Measurements from ENCODE around the gene NFU1. TPM values are rescaled to one million over a fixed set of nuclear protein-coding genes. Genes with fewer than 3 reads are reported as not detected.

NFU1 gene
- total and polyA plus RNA-seq, 2 of the 4 experiments (the other 2 are of a cell fraction), result 24.0 to 32.4 TPM

- no peak overlapping the region for H3K9ac ChIP-seq (ENCODE audit: low read depth, low read length)
- H2BK120ac ChIP-seq (ENCODE audit: low read depth, low read length), result no peak overlapping the region
- no peak for TF ChIP-seq MAFK (IDR thresholded peaks at IDR 0.05; ENCODE audit: low read depth, low read length)
- CTCF ChIA-PET, result interaction anchor here (1.3 kb wide), 1 partner anchor 11 kb away, joined by 3 read pairs; no protein-coding TSS in a partner anchor
- H3K4me3 ChIP-seq (ENCODE audit: insufficient read depth, low read depth, low read length), result no peak overlapping the region
- no peak overlapping the region for H3K56ac ChIP-seq (ENCODE audit: extremely low read depth, insufficient read depth, low read length)
- H3K27me3 ChIP-seq (ENCODE audit: control insufficient read depth, insufficient read depth, low read length), result no peaks in the 10 kb centered on the region
- H2AK9ac ChIP-seq (replicated peaks; ENCODE audit: low read depth, low read length, poor library complexity), result no peak overlapping the region
- no peak overlapping the region for H2AFZ ChIP-seq (replicated peaks; ENCODE audit: low read length, poor library complexity)
- in situ Hi-C loops (cut with MboI; ENCODE audit: low sequenced_read_pairs), result no loop called here
- POLR2A ChIA-PET (ENCODE audit: unreplicated experiment), result no interaction called here
- H4K91ac ChIP-seq (ENCODE audit: insufficient read depth, low read depth, low read length), result no peak overlapping the region
- H3K4me1 ChIP-seq (ENCODE audit: control insufficient read depth, insufficient read depth, low read length), result peaks cover 3% of the 10 kb centered on the region; the same call in 1 of the 2 replicates
- H3K4me2 ChIP-seq (ENCODE audit: low read depth, low read length), result no peak overlapping the region
- no peaks in the 10 kb centered on the region for H3K9me3 ChIP-seq (ENCODE audit: control insufficient read depth, insufficient read depth, low read length)
- H3K23ac ChIP-seq (ENCODE audit: low read depth, low read length), result no peak overlapping the region
- ATAC-seq (ENCODE audit: low read depth) (no peak), DNase-seq (no peak)
- no peak overlapping the region for H3K4ac ChIP-seq (ENCODE audit: low read depth, low read length)
- H3K79me1 ChIP-seq (ENCODE audit: low read depth in 1 of 2, low read length in 2 of 2), result peaks cover 8 to 13% of the 10 kb centered on the region in 2 experiments; a peak in 3 of 4 replicates
- no peak overlapping the region for H4K8ac ChIP-seq (ENCODE audit: low read depth in 2 of 2, low read length in 2 of 2)
- intact Hi-C loops (cut with micrococcal nuclease), result no loop called here
- no peak overlapping the region for H4K5ac ChIP-seq (ENCODE audit: low read depth, low read length)
- no peak overlapping the region for H2BK15ac ChIP-seq (ENCODE audit: low read depth, low read length)
- dilution Hi-C loops (cut with HindIII; ENCODE audit: low sequenced_read_pairs, unreplicated experiment), result no loop called here
- WGBS, 2 experiments (ENCODE audit: extremely low coverage in 2 of 2, insufficient read length in 1 of 2), result no CpG with 5 or more reads among the region's 3 CpGs
- H2BK5ac ChIP-seq (ENCODE audit: low read depth, low read length, poor library complexity, severe bottlenecking), result no peak overlapping the region
- H4K20me1 ChIP-seq (ENCODE audit: insufficient read depth, low read length), result peaks cover 11% of the 10 kb centered on the region; the same call in 1 of the 2 replicates
- no peak overlapping the region for H2BK20ac ChIP-seq (ENCODE audit: low read depth, low read length)
- peaks cover 2% of the 10 kb centered on the region; the same call in 1 of the 2 replicates for H3K9me1 ChIP-seq (ENCODE audit: insufficient read depth, low read length)
- no peak overlapping the region for H3K18ac ChIP-seq (ENCODE audit: low read depth, low read length)
- no peak overlapping the region for H2AK5ac ChIP-seq (ENCODE audit: low read depth, low read length)
- H3K14ac ChIP-seq (replicated peaks; ENCODE audit: low read depth, low read length), result no peak overlapping the region
- H3K27ac ChIP-seq (ENCODE audit: insufficient read depth, low read length), result no peak overlapping the region
- no TSS peak for BruUV-seq (replicated peaks)
- peaks cover 3% of the 10 kb centered on the region; the same call in 1 of the 2 replicates for H3K36me3 ChIP-seq (ENCODE audit: control insufficient read depth, insufficient read depth, low read length)
Measured at GRCh38 chr2:69389271-69389670, 48.0 kb downstream of the NFU1 start.
